Mucosa of rectum (tissue), 2 donors: ENCODE measurements around the gene KDM6B.
A peak's percentile ranks its signal among the peaks of the same experiment; 100 is the strongest.

Experiments
- H3K27ac ChIP-seq, 2 donors: one replicate each; pipeline ENCODE4 v1.7.0; 2013; ENCODE audit warnings: inconsistent platforms in 2 of 2, low read depth in 2 of 2, low read length in 2 of 2
- H3K27me3 ChIP-seq, 2 donors: one replicate each; pipeline ENCODE4 v1.7.0; 2013; ENCODE audit warnings: low read length in 2 of 2; ENCODE audit not compliant: control insufficient read depth in 2 of 2, insufficient read depth in 2 of 2
- H3K36me3 ChIP-seq, 2 donors: one replicate each; pipeline ENCODE4 v1.7.0; 2013; ENCODE audit warnings: low read length in 2 of 2; ENCODE audit not compliant: control insufficient read depth in 2 of 2, insufficient read depth in 2 of 2
- H3K4me1 ChIP-seq, 2 donors: one replicate each; pipeline ENCODE4 v1.7.0; 2013; ENCODE audit warnings: low read length in 2 of 2, mild to moderate bottlenecking in 1 of 2; ENCODE audit not compliant: control insufficient read depth in 2 of 2, insufficient read depth in 2 of 2
- H3K4me3 ChIP-seq, 2 donors: one replicate each; pipeline ENCODE4 v1.7.0; 2013; ENCODE audit warnings: low read length in 2 of 2
- H3K9ac ChIP-seq, 2 donors: one replicate each; pipeline ENCODE4 v1.7.0; 2013; ENCODE audit warnings: low read length in 2 of 2, low read depth in 1 of 2, mild to moderate bottlenecking in 1 of 2
- H3K9me3 ChIP-seq, 2 donors: one replicate each; pipeline ENCODE4 v1.7.0; 2013; ENCODE audit warnings: low read length in 2 of 2; ENCODE audit not compliant: control insufficient read depth in 2 of 2
- donor health status: healthy.
- donor health status: Normal muscosa, but diverticular disease.

KDM6B gene

DNA sequence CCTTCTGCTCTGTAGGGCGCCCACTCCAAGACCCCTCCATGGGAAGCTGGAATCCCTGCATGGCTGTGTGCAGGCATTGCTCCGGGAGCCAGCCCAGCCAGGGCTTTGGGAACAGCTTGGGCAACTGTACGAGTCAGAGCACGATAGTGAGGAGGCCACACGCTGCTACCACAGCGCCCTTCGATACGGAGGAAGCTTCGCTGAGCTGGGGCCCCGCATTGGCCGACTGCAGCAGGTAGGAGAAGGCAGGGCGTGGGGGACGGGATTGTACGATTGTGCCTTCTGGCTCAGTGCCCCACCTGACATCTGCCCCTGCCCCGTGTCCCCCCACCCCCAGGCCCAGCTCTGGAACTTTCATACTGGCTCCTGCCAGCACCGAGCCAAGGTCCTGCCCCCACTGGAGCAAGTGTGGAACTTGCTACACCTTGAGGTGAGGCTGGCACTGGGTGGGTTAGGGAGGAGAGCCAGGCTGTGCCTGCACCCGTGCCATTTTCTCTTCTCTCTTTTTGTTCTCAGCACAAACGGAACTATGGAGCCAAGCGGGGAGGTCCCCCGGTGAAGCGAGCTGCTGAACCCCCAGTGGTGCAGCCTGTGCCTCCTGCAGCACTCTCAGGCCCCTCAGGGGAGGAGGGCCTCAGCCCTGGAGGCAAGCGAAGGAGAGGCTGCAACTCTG lies 12.2 kb downstream of the KDM6B start:
- no peak overlapping the region for H3K4me3 ChIP-seq
- H3K27me3 ChIP-seq: no peaks in the 10 kb centered on the region
- H3K36me3 ChIP-seq: peaks cover 40 to 41% of the 10 kb centered on the region in 2 donors
- H3K27ac ChIP-seq: no peak overlapping the region
- H3K9me3 ChIP-seq: no peaks in the 10 kb centered on the region
- H3K9ac ChIP-seq: no peak overlapping the region
- H3K4me1 ChIP-seq: peaks cover 19 to 31% of the 10 kb centered on the region in 2 donors

DNA sequence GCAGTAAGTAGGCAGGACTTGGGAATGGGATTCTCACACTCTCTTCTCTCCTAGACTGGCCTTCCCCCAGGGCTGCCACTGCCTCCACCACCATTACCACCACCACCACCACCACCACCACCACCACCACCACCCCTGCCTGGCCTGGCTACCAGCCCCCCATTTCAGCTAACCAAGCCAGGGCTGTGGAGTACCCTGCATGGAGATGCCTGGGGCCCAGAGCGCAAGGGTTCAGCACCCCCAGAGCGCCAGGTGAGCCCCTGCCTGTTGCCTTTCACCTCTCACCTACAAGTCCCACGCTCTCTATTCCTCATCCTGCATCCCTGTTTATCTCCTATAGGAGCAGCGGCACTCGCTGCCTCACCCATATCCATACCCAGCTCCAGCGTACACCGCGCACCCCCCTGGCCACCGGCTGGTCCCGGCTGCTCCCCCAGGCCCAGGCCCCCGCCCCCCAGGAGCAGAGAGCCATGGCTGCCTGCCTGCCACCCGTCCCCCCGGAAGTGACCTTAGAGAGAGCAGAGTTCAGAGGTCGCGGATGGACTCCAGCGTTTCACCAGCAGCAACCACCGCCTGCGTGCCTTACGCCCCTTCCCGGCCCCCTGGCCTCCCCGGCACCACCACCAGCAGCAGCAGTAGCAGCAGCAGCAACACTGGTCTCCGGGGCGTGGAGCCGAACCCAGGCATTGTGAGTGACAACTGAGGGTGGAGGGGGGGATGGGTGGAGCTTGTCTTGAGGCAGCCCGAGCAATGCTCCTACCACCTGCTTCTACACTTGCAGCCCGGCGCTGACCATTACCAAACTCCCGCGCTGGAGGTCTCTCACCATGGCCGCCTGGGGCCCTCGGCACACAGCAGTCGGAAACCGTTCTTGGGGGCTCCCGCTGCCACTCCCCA lies 13.0 kb downstream of the KDM6B start:
- no peaks in the 10 kb centered on the region for H3K9me3 ChIP-seq
- peaks cover 43 to 45% of the 10 kb centered on the region in 2 donors for H3K36me3 ChIP-seq
- no peak overlapping the region for H3K27ac ChIP-seq
- no peak overlapping the region for H3K4me3 ChIP-seq
- no peaks in the 10 kb centered on the region for H3K27me3 ChIP-seq
- no peak overlapping the region for H3K9ac ChIP-seq
- H3K4me1 ChIP-seq: peaks cover 23 to 33% of the 10 kb centered on the region in 2 donors

GRCh38 chr17:7848131-7848579 lies 14.1 kb downstream of the KDM6B start:
- H3K9me3 ChIP-seq: no peaks in the 10 kb centered on the region
- H3K36me3 ChIP-seq: peaks cover 53 to 56% of the 10 kb centered on the region in 2 donors
- H3K27ac ChIP-seq: no peak overlapping the region
- no peak overlapping the region for H3K4me3 ChIP-seq
- no peak overlapping the region for H3K9ac ChIP-seq
- H3K4me1 ChIP-seq: peaks cover 20 to 24% of the 10 kb centered on the region in 2 donors
- no peaks in the 10 kb centered on the region for H3K27me3 ChIP-seq

DNA sequence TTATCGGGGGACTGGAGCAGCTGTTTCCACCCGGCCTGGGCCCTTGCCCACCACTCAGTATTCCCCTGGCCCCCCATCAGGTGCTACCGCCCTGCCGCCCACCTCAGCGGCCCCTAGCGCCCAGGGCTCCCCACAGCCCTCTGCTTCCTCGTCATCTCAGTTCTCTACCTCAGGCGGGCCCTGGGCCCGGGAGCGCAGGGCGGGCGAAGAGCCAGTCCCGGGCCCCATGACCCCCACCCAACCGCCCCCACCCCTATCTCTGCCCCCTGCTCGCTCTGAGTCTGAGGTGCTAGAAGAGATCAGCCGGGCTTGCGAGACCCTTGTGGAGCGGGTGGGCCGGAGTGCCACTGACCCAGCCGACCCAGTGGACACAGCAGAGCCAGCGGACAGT lies 14.7 kb downstream of the KDM6B start:
- Histone ChIP-seq H3K9ac (no peak overlapping the region), H3K36me3 (peaks cover 54 to 57% of the 10 kb centered on the region in 2 donors), H3K27ac (no peak overlapping the region)

GRCh38 chr17:7849130-7849750 lies 15.2 kb downstream of the KDM6B start:
- Histone ChIP-seq H3K27me3 (no peaks in the 10 kb centered on the region), H3K4me3 (no peak overlapping the region), H3K36me3 (peaks cover 54 to 57% of the 10 kb centered on the region in 2 donors), H3K9ac (no peak overlapping the region), H3K4me1 (peaks cover 18 to 21% of the 10 kb centered on the region in 2 donors), H3K9me3 (no peaks in the 10 kb centered on the region), H3K27ac (no peak overlapping the region)

More for the DNA sequence above, 14.7 kb downstream of the KDM6B start:
- H3K9me3 ChIP-seq: no peaks in the 10 kb centered on the region
- H3K4me1 ChIP-seq: peaks cover 18 to 23% of the 10 kb centered on the region in 2 donors
- no peaks in the 10 kb centered on the region for H3K27me3 ChIP-seq
- no peak overlapping the region for H3K4me3 ChIP-seq

- Histone ChIP-seq H3K4me3 (no peak overlapping the region), H3K4me1 (peaks cover 17% of the 10 kb centered on the region in 2 donors), H3K27ac (no peak overlapping the region), H3K36me3 (peaks cover 54 to 57% of the 10 kb centered on the region in 2 donors), H3K27me3 (no peaks in the 10 kb centered on the region), H3K9me3 (no peaks in the 10 kb centered on the region), H3K9ac (no peak overlapping the region)
Measured at GRCh38 chr17:7849751-7850504, 15.9 kb downstream of the KDM6B start.

GRCh38 chr17:7850701-7851437 lies 16.9 kb downstream of the KDM6B start:
- peaks cover 47 to 53% of the 10 kb centered on the region in 2 donors for H3K36me3 ChIP-seq
- peak overlapping the region in 1 of 2 donors; percentile 3 for H3K27ac ChIP-seq
- H3K27me3 ChIP-seq: no peaks in the 10 kb centered on the region
- H3K4me1 ChIP-seq: peaks cover 17 to 18% of the 10 kb centered on the region in 2 donors
- no peaks in the 10 kb centered on the region for H3K9me3 ChIP-seq
- peak overlapping the region in 1 of 2 donors; percentile 38 for H3K4me3 ChIP-seq
- H3K9ac ChIP-seq: peak overlapping the region in 1 of 2 donors; percentile 21

DNA sequence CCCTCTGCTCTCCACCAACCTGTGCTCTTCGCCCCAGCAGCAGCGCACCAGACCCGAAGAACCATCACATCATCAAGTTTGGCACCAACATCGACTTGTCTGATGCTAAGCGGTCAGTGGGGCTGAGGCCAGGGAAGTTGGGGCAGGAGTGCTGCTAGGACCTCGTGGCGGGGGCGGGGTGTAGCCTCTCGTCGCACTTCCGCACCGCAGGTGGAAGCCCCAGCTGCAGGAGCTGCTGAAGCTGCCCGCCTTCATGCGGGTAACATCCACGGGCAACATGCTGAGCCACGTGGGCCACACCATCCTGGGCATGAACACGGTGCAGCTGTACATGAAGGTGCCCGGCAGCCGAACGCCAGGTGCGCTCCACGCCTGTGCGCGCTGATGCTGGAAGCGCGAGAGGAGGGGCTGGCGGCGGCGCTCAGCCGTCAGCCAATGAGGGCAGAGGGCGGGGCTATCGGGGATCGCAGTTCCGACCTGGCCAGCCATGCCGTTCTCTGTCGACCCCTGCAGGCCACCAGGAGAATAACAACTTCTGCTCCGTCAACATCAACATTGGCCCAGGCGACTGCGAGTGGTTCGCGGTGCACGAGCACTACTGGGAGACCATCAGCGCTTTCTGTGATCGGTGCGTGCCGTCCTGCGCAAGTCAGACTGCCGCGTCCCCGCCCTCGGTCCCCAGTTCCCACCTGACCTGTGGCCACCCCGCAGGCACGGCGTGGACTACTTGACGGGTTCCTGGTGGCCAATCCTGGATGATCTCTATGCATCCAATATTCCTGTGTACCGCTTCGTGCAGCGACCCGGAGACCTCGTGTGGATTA lies 17.6 kb downstream of the KDM6B start:
- peak overlapping the region in 1 of 2 donors; percentile 21 for H3K9ac ChIP-seq
- H3K36me3 ChIP-seq: peaks cover 41 to 46% of the 10 kb centered on the region in 2 donors
- H3K4me3 ChIP-seq: peak overlapping the region; percentile 38 to 46
- peak overlapping the region; percentile 23 to 62 for H3K27ac ChIP-seq
- H3K27me3 ChIP-seq: no peaks in the 10 kb centered on the region
- no peaks in the 10 kb centered on the region for H3K9me3 ChIP-seq
- H3K4me1 ChIP-seq: peaks cover 23 to 26% of the 10 kb centered on the region in 2 donors
